Measurements from ENCODE around the gene CFAP210. TPM values are rescaled to one million over a fixed set of nuclear protein-coding genes. Genes with fewer than 3 reads are reported as not detected.

The CFAP210 gene
- total RNA-seq, 1 donor from 2014 or later = 0.41 TPM

DNA sequence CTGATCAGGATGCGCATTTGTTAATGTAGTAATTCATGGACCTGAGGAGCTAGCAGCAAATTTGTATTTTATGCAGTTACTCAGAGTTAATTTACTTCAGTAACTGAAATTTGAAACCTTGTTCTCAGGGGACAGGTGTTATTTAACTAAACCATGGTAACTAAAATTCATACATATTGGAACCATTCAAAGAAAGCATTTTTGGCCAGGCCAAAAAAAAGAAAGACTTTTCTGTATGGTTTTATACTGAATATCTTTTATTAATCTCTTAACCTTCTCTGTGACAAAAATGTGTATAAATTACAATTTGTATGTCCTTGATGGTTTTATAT is 35.0 kb upstream of the CFAP210 start:
- H3K9me3 Mint-ChIP-seq (ENCODE audit: unreplicated experiment) = no peaks in the 10 kb centered on the region
- TF ChIP-seq, protein P1, sequence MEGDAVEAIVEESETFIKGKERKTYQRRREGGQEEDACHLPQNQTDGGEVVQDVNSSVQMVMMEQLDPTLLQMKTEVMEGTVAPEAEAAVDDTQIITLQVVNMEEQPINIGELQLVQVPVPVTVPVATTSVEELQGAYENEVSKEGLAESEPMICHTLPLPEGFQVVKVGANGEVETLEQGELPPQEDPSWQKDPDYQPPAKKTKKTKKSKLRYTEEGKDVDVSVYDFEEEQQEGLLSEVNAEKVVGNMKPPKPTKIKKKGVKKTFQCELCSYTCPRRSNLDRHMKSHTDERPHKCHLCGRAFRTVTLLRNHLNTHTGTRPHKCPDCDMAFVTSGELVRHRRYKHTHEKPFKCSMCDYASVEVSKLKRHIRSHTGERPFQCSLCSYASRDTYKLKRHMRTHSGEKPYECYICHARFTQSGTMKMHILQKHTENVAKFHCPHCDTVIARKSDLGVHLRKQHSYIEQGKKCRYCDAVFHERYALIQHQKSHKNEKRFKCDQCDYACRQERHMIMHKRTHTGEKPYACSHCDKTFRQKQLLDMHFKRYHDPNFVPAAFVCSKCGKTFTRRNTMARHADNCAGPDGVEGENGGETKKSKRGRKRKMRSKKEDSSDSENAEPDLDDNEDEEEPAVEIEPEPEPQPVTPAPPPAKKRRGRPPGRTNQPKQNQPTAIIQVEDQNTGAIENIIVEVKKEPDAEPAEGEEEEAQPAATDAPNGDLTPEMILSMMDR (IDR thresholded peaks at IDR 0.05; ENCODE audit: unreplicated experiment) = no peak

DNA sequence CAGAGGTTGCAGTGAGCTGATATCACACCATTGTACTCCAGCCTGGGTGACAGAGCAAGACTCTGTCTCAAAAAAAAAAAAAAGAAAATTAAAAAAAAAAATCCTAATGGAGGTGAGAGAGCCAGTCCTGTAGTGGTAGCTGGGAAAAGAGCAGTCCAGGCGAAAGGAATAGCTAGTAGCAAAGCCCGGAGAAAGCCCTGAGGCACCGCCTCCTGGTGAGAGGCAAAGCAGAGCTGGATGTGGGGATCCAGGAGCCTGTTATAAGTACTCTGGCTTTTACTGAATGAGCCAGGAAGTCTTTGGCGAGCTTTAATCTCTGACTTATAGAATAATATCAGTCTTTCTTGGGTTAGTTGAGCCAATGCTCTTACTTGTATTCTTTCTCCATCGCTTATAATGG is 32.9 kb upstream of the CFAP210 start:
- TF ChIP-seq, protein P1 (IDR thresholded peaks at IDR 0.05; ENCODE audit: unreplicated experiment) = no peak
- Mint-ChIP-seq H3K27ac (ENCODE audit: unreplicated experiment) (no peak overlapping the region), H3K4me3 (ENCODE audit: unreplicated experiment) (no peak overlapping the region), H3K27me3 (ENCODE audit: unreplicated experiment) (no peaks in the 10 kb centered on the region), H3K4me1 (ENCODE audit: unreplicated experiment) (peaks cover 6% of the 10 kb centered on the region), H3K36me3 (ENCODE audit: low read depth, unreplicated experiment) (no peaks in the 10 kb centered on the region), H3K9me3 (ENCODE audit: unreplicated experiment) (no peaks in the 10 kb centered on the region)
- no peak for DNase-seq (ENCODE audit: low spot score)

More for the DNA sequence above, 35.0 kb upstream of the CFAP210 start:
- H3K36me3 Mint-ChIP-seq (ENCODE audit: low read depth, unreplicated experiment) = no peaks in the 10 kb centered on the region
- no peak for DNase-seq (ENCODE audit: low spot score)
- peaks cover 8% of the 10 kb centered on the region for H3K4me1 Mint-ChIP-seq (ENCODE audit: unreplicated experiment)
- H3K4me3 Mint-ChIP-seq (ENCODE audit: unreplicated experiment) = no peak overlapping the region
- peaks cover 1% of the 10 kb centered on the region for H3K27me3 Mint-ChIP-seq (ENCODE audit: unreplicated experiment)
- no peak overlapping the region for H3K27ac Mint-ChIP-seq (ENCODE audit: unreplicated experiment)

DNA sequence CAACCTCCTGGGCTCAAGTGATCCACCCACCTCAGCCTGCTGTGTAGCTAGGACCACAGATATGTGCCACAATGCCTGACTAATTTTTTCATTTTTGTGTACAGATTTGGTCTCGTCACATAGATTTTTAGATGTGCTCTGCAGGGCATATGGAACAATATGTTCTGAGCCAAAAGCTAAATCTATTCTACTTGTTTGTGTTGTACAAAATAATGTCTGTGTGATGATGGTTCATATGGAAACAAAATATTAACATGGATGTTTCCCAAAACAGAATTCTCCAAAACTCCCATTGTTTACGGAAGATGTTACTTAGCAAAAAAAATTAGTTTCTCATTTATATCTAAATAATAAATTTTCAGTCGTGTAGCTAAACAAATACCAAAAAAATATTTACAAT is 26.8 kb upstream of the CFAP210 start:
- Mint-ChIP-seq H3K36me3 (ENCODE audit: low read depth, unreplicated experiment) (no peaks in the 10 kb centered on the region), H3K9me3 (ENCODE audit: unreplicated experiment) (no peaks in the 10 kb centered on the region), H3K4me3 (ENCODE audit: unreplicated experiment) (no peak overlapping the region), H3K4me1 (ENCODE audit: unreplicated experiment) (peaks cover 3% of the 10 kb centered on the region), H3K27me3 (ENCODE audit: unreplicated experiment) (no peaks in the 10 kb centered on the region), H3K27ac (ENCODE audit: unreplicated experiment) (no peak overlapping the region)
- TF ChIP-seq, protein P1 (IDR thresholded peaks at IDR 0.05; ENCODE audit: unreplicated experiment) = no peak
- no peak for DNase-seq (ENCODE audit: low spot score)

DNA sequence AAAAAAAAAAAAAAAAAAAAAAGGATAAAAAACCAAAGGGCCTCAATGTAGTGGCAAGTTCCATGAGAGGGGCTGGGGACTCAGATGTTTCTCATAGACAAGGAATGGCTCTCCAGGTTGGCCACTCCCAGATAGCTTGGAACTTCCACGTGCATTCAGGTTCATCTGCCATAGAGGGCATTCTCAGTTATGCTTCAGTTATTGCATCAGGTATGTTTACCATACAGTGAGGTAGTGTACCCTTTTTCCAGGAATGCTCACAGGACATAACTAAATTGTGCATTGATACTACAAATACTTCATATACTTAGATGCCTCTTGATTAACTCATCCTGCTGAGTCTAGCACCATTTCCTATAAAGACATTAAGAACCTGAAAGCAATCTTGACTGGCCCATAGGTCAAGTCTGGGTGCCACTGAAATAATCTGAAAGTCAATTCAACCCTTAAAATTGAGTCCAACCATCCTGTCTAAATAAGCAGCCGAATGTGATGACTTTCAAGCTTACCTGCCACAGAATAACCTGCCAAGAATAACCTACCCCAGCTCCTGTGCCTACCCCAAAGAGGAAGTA is 24.8 kb upstream of the CFAP210 start:
- Mint-ChIP-seq H3K4me1 (ENCODE audit: unreplicated experiment) (peaks cover 3% of the 10 kb centered on the region), H3K9me3 (ENCODE audit: unreplicated experiment) (no peaks in the 10 kb centered on the region), H3K36me3 (ENCODE audit: low read depth, unreplicated experiment) (no peaks in the 10 kb centered on the region)

DNA sequence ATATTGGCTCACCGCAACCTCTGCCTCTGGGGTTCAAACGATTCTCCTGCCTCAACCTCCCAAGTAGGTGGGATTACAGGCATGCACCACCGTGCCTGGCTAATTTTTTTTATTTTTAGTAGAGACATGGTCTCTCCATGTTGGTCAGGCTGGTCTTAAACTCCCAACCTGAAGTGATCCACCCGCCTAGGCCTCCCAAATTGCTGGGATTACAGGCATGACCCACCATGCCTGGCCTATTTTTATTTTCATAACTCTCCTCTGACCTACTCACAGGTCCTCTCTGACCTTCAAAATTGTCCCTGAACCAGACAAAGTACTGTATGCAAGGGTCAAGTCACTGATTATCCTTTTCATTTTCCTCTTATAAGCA is 23.5 kb upstream of the CFAP210 start:
- no peak for DNase-seq (ENCODE audit: low spot score)
- Mint-ChIP-seq H3K4me1 (ENCODE audit: unreplicated experiment) (peaks cover 3% of the 10 kb centered on the region), H3K27ac (ENCODE audit: unreplicated experiment) (no peak overlapping the region), H3K36me3 (ENCODE audit: low read depth, unreplicated experiment) (no peaks in the 10 kb centered on the region), H3K27me3 (ENCODE audit: unreplicated experiment) (peaks cover 2% of the 10 kb centered on the region), H3K9me3 (ENCODE audit: unreplicated experiment) (no peaks in the 10 kb centered on the region), H3K4me3 (ENCODE audit: unreplicated experiment) (no peak overlapping the region)
- TF ChIP-seq, protein P1 (IDR thresholded peaks at IDR 0.05; ENCODE audit: unreplicated experiment) = no peak

More for the DNA sequence above, 24.8 kb upstream of the CFAP210 start:
- no peaks in the 10 kb centered on the region for H3K27me3 Mint-ChIP-seq (ENCODE audit: unreplicated experiment)
- TF ChIP-seq, protein P1 (IDR thresholded peaks at IDR 0.05; ENCODE audit: unreplicated experiment) = no peak
- no peak overlapping the region for H3K27ac Mint-ChIP-seq (ENCODE audit: unreplicated experiment)
- no peak for DNase-seq (ENCODE audit: low spot score)
- no peak overlapping the region for H3K4me3 Mint-ChIP-seq (ENCODE audit: unreplicated experiment)
